HG03575 (cell line): Measurements from ENCODE around the gene IGFBP2.

Source experiments
- ATAC-seq: cut with Tn5 transposase; IDR thresholded peaks from one replicate; pipeline ENCODE4 v1.9.1; 2021; ENCODE audit not compliant: unreplicated experiment, insufficient number of reproducible peaks, low FRiP score; ENCODE audit errors: extremely low read depth

The IGFBP2 gene

DNA sequence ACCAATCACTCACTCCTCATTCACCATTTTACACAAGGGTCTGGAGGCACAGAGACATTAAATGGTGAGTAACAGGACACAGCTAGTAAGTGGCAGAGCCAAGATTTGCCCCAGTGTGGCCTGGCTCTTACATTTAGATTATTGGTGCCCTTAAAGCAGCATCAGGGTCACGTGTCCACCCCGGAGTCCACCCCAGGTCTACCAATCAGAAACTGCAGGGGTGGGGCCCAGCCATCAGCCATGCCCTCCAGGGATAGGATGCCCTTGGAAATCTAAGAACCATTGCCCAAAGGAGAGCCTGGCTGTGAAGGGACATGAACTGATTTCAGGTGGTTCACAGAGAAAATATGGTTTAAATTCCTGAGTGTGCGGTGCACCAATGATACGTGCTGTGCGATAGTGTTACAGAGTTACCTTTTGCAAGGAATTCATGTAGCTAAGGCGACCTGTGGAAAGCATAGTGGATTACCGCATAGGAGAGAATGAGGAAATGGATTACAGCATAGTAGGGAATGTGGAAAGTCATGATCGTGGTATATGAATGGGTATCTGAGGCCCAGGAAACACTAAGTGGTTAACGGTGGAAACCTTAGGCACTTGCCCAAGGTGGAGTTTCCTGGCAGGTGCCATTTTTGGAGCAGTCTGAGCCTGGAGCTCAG lies 44.3 kb downstream of the IGFBP2 start:
- ATAC-seq, result no peak

DNA sequence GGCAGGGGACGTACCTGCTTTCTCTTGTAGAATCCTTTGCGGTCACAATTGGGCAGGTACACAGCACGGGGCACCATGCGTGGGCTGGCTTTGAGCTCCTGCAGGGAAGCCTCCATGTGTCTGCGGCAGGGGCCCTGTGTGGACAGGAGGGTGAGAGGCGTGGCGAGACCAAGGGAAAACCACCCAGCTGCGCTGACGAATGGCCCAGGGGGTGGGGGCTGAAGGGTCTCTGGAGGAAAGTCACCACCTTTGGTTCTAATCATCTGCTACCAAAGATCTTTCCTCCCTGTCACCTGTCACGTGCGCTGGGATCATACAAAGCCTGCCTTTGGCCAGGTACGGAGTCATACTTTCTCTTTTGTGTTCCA lies 44.9 kb downstream of the IGFBP2 start:
- ATAC-seq, result no peak

DNA sequence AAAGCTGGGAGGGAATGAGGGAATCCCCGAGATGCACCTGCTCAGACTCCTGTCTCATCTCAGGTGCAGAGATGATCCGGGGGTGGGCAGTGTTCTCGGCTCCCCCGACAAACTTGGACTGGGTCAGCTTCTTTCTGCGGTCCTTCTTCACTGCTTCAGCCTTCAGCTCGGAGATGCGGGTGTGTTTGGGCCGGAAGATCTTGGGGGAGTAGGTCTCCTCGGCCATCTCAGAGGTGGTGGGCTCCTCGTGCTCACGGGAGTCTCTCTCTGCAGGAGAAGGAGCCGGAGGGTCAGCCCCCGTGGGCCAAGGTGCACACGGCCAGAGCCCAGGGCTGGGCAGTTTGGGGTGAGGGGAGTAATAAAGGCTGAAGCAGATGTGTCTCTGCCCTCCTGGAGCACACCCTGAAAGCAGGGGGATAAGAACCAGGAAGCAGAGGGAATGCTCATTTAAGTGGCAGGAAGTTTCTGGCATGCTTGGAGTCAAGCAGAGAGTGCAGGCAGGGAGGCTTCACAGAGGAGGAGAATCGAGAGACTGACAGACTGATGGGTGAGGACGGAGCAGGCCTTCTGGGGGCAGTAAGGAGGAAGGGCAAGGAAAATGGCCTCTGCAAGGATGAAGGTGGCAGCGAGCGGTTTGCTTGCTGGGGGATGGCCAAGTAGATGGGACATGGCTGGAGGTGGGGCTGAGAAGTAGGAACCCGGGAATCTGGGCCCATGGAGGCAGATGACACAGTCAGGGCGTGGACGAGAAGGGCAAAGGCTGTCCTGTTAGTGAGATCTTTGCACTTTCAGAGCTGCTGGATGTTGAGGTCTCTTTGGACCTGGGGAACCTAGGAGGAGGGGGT lies 45.8 kb downstream of the IGFBP2 start:
- ATAC-seq, result no peak

DNA sequence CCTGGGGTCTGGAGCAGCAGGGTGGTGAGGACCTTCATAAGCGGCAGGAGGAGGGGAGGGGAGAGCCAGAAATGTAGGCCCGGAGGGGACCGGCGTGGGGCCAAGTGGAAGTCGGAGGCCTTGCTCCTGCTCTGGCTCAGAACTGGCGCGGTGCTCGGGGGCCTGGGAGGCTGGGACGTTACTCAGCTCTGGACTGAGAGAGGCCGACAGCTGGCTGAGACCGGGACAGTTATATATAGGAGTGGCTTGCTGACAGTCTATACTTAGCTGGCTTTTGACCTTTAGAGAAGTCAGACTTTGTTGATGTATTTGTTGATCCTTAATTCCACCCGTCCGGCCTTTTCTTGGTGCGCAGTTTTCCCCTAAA lies 46.4 kb downstream of the IGFBP2 start:
- no peak for ATAC-seq

DNA sequence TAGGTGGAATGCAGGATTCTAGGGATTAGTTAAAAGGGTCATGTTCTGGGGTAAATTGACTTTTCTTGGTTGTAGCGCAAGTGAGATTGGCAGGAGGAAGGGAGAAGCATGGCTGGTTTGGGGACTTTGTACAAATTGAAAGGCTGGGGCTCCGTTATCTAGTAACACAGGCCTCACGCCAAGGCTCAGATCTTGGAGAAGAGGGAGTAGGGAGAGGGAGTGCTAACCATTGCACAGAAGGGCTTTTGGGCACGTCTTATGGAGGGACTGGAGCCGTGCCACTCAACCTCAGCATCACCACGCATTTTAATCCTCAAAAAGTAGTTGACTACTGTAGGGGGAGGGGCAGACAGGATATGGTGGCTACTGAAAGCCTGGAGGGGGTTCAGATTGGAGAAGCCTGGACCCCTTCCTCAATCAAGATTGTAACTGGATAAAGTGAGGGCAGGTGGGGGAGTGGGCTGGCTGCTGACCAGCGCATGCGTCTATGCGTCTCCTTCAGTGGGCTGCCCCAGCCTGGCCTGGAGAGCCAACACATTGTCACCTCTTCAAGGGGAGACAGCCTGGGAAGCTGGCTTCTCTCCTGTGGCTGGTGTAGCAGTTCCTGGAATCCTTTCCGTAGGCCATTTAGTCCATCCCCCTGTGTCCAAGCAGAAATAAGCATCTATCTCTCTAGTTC lies 47.9 kb downstream of the IGFBP2 start:
- no peak for ATAC-seq

DNA sequence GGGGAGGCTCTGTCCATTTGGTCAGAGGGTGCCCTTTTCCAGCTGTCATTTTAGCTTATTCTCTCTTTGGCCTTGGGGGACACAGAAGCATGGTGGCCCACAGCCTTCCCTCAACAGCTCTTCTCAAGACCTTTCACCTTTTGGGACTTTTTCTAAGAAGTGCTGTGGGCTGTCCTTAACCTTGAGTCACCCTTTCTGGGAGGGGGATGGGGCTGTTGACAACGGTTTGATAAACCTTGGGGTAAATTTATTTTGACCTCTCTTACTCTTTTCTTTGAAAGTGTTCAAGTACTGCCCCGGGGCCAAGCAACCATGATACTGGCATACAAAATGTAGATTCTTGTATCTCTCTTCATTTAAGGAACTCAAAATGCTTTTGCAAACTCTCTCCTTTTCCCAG lies 48.5 kb downstream of the IGFBP2 start:
- no peak for ATAC-seq

DNA sequence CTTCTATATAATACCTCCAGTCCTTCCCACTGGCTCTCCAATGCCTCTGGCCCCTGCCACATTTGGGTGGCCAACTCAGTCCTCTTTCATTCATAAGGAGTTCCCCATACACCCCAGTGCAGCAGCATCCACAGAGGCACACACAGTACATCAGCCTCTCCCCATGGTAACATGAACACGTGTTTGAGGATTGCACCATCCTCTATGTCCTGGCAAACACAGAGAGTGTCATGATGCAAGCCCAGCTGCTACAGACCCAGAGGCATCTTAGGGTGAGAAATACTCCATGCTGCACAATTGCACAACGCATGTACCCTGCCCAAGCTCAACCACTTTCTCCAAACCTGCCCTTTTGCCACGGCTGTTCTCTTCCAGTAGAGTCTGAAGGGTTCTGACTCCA lies 50.6 kb downstream of the IGFBP2 start:
- no peak for ATAC-seq

DNA sequence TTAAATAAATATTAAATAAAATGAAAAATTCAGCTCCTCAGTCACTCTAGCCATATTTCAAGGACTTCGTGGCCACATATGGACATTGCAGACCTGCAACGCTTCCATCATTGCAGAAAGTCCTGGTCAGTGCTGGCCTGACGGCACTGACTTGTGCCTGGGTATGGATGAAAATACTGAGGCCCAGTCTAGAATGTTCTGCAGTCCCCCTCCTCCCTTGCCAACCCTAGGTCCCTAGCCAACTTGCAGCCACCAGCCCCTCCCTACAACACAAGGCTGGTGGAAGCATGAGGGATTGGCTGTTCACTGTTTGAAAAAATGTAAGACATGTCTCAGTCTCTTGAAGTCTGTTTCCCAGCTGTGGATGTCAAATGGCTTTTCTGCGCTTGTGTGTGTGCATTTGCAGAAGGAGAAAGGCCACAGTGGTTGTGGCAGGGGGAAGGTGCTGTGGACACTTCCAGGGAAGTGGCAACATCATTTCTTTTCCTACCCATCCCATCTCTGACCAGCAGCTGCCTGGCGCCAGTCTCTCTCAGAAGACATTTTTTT lies 52.2 kb downstream of the IGFBP2 start:
- ATAC-seq, result no peak

DNA sequence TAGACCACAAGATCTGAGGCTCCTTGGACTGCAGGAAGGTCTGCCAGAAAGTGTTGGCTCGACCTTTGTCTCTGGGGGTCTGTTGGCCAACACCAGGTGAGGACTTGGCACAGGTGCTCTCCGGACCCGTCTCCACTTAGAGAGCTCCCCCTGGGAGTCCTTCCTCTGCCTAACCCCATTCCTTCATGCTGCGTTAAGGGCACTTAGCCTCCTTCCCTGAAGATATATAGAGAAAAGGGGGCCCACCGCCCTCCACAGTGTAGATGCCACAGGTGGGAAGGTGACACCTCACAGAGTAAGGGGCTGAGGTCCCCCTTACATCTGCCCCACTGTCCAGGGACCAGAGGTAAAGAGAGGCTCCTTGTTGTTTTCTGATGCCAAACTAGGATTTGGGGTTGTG lies 53.9 kb downstream of the IGFBP2 start:
- no peak for ATAC-seq

DNA sequence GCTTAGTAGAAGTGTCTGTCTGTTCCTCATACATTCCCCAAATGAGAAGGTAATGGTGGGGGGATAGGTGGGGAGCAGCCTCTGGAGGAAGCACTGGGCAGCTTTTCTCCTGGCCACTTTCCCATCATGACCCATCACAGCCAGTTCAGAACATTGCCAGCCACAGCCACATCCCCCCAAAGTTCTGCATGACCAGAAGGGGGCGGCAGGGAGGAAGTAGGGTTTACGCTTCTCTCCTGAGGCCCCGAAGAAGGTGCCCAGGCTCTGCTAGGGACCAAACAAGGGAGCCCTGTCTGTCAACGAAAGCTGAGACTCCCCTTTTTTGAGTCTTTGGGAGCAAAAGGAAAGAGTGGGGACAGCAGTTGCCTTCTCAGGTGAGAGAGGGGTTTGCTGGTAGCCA lies 54.4 kb downstream of the IGFBP2 start:
- no peak for ATAC-seq

DNA sequence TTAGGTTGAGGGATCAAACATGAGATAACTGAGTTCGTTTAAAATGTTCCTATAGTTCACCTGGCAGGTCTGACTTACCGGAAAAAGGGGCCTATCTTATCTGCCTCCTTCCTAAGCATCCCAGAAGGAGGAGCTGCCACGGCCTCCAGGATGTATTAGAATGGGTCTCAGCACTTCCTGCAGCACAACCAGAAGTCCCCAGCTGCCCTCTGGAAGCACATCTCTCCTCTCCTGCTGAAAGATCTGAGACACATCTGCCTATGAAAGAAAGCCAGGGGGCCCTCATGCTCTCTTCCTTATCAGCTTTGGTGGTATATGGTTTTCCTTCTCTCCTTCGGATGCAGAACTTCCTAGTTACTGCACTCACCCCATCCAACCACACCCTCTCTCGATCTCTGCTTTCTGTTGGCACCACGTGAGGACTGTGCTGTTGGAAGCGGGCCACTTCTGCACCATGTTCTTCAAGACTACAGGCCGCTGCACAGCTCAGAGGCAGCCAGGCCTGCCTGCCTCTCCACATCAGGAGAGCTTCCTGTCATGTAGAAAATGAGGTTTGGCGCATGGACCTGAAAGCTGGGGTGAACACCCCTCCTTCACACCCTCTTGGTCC lies 55.6 kb downstream of the IGFBP2 start:
- ATAC-seq, result no peak

DNA sequence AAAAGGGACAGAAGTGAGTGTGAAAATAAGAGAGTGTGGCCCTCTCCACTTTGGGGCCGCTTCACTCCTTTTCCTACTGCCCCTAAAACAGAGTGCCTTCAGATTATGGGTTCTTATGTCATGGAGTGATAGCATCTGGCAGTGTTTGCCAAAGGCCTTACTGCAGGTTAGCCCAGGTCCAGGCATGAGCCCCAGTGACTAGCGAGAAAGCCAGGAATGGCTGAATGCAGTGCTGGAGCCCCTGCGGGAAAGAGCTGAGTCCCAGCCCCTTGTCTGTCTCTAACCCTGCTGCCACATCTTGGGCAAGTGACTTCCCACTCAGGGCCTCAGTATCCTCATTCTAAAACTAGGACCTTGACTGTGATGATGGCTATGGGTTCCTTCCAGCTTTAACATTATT lies 56.2 kb downstream of the IGFBP2 start:
- no peak for ATAC-seq

DNA sequence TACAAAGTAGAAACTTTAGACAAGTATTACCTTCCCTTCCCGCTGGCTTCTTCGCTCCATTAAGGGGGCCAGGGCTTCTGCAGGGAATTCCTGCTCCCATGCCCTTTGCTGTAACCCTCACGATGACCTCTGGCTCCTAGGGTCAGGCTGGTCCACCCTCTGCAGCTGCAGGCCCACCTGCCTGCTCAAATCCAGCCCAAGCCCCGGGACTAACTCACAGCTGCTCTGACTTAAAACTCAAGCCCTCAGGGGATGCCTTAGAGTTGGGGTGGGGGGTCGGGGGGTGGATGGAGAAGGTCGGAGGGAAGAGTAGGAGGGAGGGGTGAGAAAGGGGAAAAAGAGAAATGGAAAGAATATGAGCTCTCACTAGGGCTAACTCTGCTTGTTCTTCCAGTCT lies 57.2 kb downstream of the IGFBP2 start:
- ATAC-seq, result no peak

DNA sequence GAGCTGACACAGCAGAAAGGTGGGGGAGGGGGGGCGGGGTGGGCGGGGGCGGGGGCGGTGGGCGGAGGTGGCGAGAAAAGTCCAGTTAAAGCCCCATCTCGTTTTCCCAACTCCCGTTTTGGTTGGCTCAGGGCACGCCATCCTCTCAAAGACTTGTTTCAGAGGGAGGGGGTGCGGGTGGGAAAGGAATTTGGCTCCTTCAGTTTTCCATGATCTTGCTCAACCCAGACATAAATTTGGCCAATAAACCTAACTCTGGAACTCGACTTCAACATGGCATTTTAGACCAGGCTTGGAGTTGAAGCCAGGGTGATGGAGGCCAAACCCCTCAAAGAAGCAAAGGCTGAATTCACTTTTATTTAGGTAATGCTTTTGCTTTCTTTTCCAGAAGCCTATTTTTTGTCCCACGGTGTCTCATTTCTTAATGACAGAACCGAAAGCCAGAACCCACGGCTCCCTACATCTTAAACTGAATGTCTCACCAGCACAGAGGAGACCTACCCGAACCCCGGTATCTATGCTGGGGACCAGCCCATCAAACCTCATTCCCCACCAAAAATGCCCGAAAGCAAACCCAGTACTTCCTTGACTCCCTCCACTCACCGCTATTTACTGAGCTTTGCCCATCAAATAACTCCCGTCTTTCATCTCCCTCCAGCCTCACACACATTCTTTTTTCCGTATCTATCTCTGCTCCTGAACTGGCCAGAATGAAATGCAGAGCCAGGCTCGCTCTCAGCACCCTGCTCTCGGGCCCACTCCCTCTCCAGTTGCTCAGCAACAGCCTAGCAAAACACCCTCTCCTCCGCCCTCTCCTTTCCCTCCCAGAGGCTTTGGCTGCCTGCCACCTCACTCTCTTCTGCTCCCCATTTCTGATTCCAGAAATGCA lies 57.9 kb downstream of the IGFBP2 start:
- no peak for ATAC-seq

DNA sequence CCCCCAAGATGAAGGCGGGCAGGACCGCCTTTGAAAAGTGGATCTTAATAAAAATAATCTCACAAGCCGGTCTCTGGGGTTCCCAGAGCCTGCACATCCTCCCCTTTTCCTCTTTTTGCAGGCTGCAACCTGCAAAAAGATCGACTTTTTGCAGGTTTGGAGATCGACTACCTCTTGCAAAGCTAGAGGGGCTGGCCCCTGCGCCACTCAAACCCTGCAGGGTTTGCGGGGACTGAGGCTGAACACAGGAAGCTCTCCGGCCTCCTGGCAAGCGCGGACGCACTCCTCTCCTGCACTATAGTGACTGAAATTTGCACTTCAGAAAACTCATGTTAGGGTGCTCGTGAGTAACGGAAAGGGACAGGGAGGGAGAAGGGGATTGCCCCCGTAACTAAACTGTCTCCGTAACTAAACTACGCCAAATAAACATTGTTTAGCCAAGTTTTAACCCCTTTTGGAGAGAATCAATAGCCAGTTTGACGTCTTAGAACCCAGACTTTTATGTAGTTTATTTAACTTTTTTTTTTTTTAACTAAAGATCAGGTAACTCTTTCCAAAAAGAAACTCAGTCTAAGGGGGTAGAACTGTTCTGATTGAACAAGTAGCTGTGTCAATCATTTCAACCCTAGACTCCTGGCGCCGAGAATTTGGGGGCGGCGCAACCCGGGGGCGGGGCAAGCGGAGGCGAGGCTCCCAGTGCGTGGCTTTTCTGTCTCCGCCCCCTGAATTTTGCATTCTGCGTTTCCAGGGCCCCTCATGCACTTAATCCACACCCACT lies 59.6 kb downstream of the IGFBP2 start:
- no peak for ATAC-seq

DNA sequence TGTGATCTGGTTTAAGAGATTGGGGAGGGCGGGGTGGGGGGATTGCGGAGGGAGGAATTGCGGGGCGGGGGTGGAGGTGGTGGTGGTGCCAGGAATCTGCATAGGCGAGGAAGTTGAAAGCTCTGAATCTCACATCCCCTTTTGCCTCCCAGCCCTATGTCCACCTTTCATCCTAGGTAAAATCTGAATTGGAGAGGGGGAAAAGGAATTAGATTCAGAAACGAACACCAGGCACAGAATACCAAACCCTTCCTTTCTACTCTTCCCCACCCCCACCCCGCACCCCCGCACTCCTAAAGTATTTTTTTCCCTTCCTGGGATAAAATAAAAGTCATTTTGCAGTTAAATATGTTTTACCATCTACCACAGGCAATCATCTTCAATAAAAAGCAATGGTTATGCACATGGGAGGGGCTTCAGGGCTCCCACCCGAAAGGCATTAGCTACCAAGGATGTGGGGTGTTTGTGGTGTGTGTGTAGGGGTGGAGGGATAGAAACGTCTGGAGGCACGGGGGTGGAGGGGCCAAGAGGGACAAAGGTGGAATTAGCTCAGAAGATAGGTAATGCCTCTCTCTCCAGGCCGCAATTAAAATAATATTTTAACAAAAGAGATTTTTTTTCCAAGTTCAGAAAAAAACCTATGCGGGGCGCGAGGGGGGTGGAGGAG lies 60.3 kb downstream of the IGFBP2 start:
- no peak for ATAC-seq

DNA sequence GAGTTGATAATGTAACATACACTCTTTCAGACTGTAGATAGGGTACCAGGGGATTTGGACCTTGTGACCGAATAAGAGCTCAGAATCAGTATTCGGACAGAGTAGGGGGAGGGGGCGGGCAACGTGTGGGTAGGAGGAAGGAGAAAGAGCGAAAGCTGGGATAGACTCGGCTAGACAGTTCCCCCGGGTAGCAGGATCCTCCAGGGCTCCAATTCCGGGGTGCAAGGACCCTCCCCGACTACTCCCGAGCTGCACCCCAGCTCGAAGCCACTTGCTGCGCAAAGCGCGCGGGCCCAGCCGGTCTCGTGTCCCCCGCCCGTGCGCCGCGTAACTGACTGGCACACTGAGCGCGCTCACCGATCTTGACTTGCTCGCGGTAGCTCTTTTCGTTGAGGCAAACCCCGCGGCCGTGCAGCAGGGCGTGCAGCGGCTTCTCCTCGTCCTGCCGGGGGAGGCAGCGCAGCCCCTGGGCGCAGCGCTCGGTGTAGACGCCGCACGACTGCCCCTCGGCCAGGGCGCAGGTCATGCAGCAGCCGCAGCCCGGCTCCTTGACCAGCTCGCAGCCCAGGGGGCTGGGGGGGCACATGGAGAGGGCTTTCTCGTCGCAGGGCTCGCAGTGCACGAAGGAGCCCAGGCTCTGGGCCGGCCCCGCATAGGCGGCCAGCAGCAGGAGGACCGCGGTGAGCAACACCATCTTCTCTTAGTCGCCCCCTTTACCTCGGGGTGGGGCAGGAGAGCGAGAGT lies 61.0 kb downstream of the IGFBP2 start:
- no peak for ATAC-seq
